Natural killer cell (primary cell): ENCODE results near the gene PUS1. TPM values are rescaled to one million over a fixed set of nuclear protein-coding genes. Genes with fewer than 3 reads are reported as not detected.
A peak's percentile ranks its signal among the peaks of the same experiment; 100 is the strongest.
"Not testable (repeated sequence)": the region's sequence is repeated elsewhere in the genome, so short reads cannot be mapped to it uniquely, and the experiment has no call there.

Experiments used
- ATAC-seq, 3 donors: fragments of 150-1000 bp in 2 of 3; fragments of 200-7000 bp in 1 of 3; cut with Tn5 transposase; 1 replicate in 1 of 3; 2 replicates in 2 of 3; pipeline ENCODE4 v1.10.0; 2021; ENCODE audit warnings: mild to moderate bottlenecking in 2 of 3, moderate library complexity in 2 of 3
- DNase-seq, 2 donors: peaks; one replicate each; pipeline versions ENCODE4 v3.0.0 to v3.0.0-alpha.2; 2013 to 2021; ENCODE audit warnings: mixed read lengths in 1 of 2
- H3K27ac ChIP-seq: one replicate; pipeline ENCODE4 v1.5.1; 2013; ENCODE audit warnings: mild to moderate bottlenecking, low read length
- H3K27me3 ChIP-seq: one replicate; pipeline ENCODE4 v1.6.1; 2013; ENCODE audit warnings: low read length; ENCODE audit not compliant: control insufficient read depth, insufficient read depth
- H3K36me3 ChIP-seq: one replicate; pipeline ENCODE4 v1.6.1; 2013; ENCODE audit warnings: low read length; ENCODE audit not compliant: control insufficient read depth, insufficient read depth
- H3K4me1 ChIP-seq: one replicate; pipeline ENCODE4 v1.6.1; 2013; ENCODE audit warnings: low read length; ENCODE audit not compliant: control insufficient read depth, insufficient read depth
- H3K4me3 ChIP-seq: one replicate; pipeline ENCODE4 v1.5.1; 2013; ENCODE audit warnings: low read length
- H3K9me3 ChIP-seq: one replicate; pipeline ENCODE4 v1.6.1; 2013; ENCODE audit warnings: low read length; ENCODE audit not compliant: control insufficient read depth, insufficient read depth
- H3K27ac Mint-ChIP-seq, 2 donors: one replicate each; pipeline ENCODE4 v1.8.0; 2022; ENCODE audit warnings: mild to moderate bottlenecking in 2 of 2, mixed read lengths in 2 of 2, moderate library complexity in 1 of 2
- H3K27me3 Mint-ChIP-seq, 2 donors: one replicate each; pipeline ENCODE4 v1.8.0; 2022; ENCODE audit warnings: low read depth in 2 of 2, mixed read lengths in 2 of 2
- H3K36me3 Mint-ChIP-seq: one replicate; pipeline ENCODE4 v1.8.0; 2022; ENCODE audit warnings: mixed read lengths
- H3K4me1 Mint-ChIP-seq, 2 donors: one replicate each; pipeline ENCODE4 v1.8.0; 2022; ENCODE audit warnings: mixed read lengths in 2 of 2
- H3K4me3 Mint-ChIP-seq: one replicate; pipeline ENCODE4 v1.8.0; 2022; ENCODE audit warnings: mild to moderate bottlenecking, moderate library complexity, mixed read lengths
- H3K9me3 Mint-ChIP-seq, 2 donors: one replicate each; pipeline ENCODE4 v1.8.0; 2022; ENCODE audit warnings: mixed read lengths in 2 of 2
- CTCF ChIP-seq: fragments of 200-600 bp; IDR thresholded peaks from one replicate; pipeline ENCODE4 v1.8.0; 2022; ENCODE audit warnings: antibody characterized with exemption
- WGBS: methylation state at CpG from one replicate; pipeline ENCODE4 v1.1.7; 2013; ENCODE audit warnings: missing lambda C conversion rate; ENCODE audit not compliant: insufficient coverage; 5-methylcytosine and 5-hydroxymethylcytosine counted together
- intact Hi-C: fragments of 100-400 bp; cut with micrococcal nuclease; formaldehyde crosslinking; loops from one replicate; pipeline ENCODE4 v1.14.2; 2022
- total RNA-seq, 4 donors: library from RNA; stranded (reverse); fragments of 120-200 nt in 1 of 4; gene quantifications; one replicate each; pipeline versions ENCODE4 v1.2.3 to v1.2.4, GENCODE V29; 2013 to 2022

The PUS1 gene
- total RNA-seq, 3 donors from 2014 or later (not counting 1 experiment from before 2014, with no cell fraction given), result 16.9 to 21.9 (median 20.6) TPM

GRCh38 chr12:131959116-131959515, 30.0 kb downstream of the PUS1 start:
- no peak overlapping the region for H3K4me3 Mint-ChIP-seq
- Histone ChIP-seq H3K9me3 (no peaks in the 10 kb centered on the region), H3K27ac (no peak overlapping the region), H3K27me3 (no peaks in the 10 kb centered on the region), H3K4me1 (peaks cover 14% of the 10 kb centered on the region), H3K36me3 (peaks cover 10% of the 10 kb centered on the region), H3K4me3 (no peak overlapping the region)
- no peaks in the 10 kb centered on the region for H3K9me3 Mint-ChIP-seq
- ATAC-seq (no peak), DNase-seq (no peak)
- H3K27ac Mint-ChIP-seq, result peak overlapping the region in 1 of 2 donors; percentile 70
- TF ChIP-seq CTCF, result no peak
- peaks cover 7% of the 10 kb centered on the region for H3K36me3 Mint-ChIP-seq
- WGBS, result 89% methylated on average over 4 of the region's 4 CpGs
- peaks cover 59 to 66% of the 10 kb centered on the region in 2 donors for H3K4me1 Mint-ChIP-seq
- no peaks in the 10 kb centered on the region for H3K27me3 Mint-ChIP-seq
- intact Hi-C loops, result no loop called here

- DNase-seq (no peak), ATAC-seq (no peak)
- Mint-ChIP-seq H3K27me3 (no peaks in the 10 kb centered on the region), H3K9me3 (no peaks in the 10 kb centered on the region), H3K36me3 (peaks cover 7% of the 10 kb centered on the region), H3K4me3 (no peak overlapping the region), H3K4me1 (peaks cover 63 to 66% of the 10 kb centered on the region in 2 donors), H3K27ac (peak overlapping the region in 1 of 2 donors; percentile 70)
- H3K36me3 ChIP-seq, result peaks cover 10% of the 10 kb centered on the region
- no peaks in the 10 kb centered on the region for H3K27me3 ChIP-seq
- no peak for TF ChIP-seq CTCF
- WGBS, result 95% methylated on average over 16 of the region's 16 CpGs
- H3K27ac ChIP-seq, result no peak overlapping the region
- H3K9me3 ChIP-seq, result no peaks in the 10 kb centered on the region
- H3K4me1 ChIP-seq, result peaks cover 14% of the 10 kb centered on the region
- intact Hi-C loops, result no loop called here
- no peak overlapping the region for H3K4me3 ChIP-seq
Observed at GRCh38 chr12:131959641-131960589, 30.8 kb downstream of the PUS1 start.

- H3K4me1 Mint-ChIP-seq, result peaks cover 69 to 72% of the 10 kb centered on the region in 2 donors
- ATAC-seq, H3K36me3 ChIP-seq, intact Hi-C loops, H3K9me3 Mint-ChIP-seq, H3K4me3 Mint-ChIP-seq, H3K9me3 ChIP-seq, DNase-seq, H3K27me3 ChIP-seq, H3K27ac ChIP-seq, H3K27ac Mint-ChIP-seq, H3K4me3 ChIP-seq, H3K36me3 Mint-ChIP-seq, H3K27me3 Mint-ChIP-seq: not testable (repeated sequence)
- WGBS, result 97% methylated on average over 18 of the region's 30 CpGs
- H3K4me1 ChIP-seq, result peaks cover 14% of the 10 kb centered on the region
Observed at GRCh38 chr12:131960590-131961325, 31.7 kb downstream of the PUS1 start.

GRCh38 chr12:131961328-131961727, 32.3 kb downstream of the PUS1 start:
- H3K4me1 ChIP-seq, result peaks cover 14% of the 10 kb centered on the region
- H3K4me1 Mint-ChIP-seq, result peaks cover 64 to 66% of the 10 kb centered on the region in 2 donors
- intact Hi-C loops, H3K4me3 ChIP-seq, H3K36me3 ChIP-seq, DNase-seq, H3K36me3 Mint-ChIP-seq, H3K27ac ChIP-seq, H3K9me3 ChIP-seq, H3K27me3 Mint-ChIP-seq, H3K9me3 Mint-ChIP-seq, ATAC-seq, H3K27me3 ChIP-seq, H3K4me3 Mint-ChIP-seq: not testable (repeated sequence)
- WGBS, result 100% methylated on average over 3 of the region's 20 CpGs
- peak overlapping the region; percentile 44 to 71 for H3K27ac Mint-ChIP-seq
